Hematopoietic multipotent progenitor cell treated with erythropoietin and hydrocortisone succinate and interleukin-3 and kit ligand, for 8 days (in vitro differentiated cells): Measurements from ENCODE around the gene HSD17B10.
"Not testable (repeated sequence)": the region's sequence is repeated elsewhere in the genome, so short reads cannot be mapped to it uniquely, and the experiment has no call there.

ENCODE experiments used
- DNase-seq: peaks from one replicate; pipeline ENCODE4 v3.0.0-alpha.2; 2015

The HSD17B10 gene

DNA sequence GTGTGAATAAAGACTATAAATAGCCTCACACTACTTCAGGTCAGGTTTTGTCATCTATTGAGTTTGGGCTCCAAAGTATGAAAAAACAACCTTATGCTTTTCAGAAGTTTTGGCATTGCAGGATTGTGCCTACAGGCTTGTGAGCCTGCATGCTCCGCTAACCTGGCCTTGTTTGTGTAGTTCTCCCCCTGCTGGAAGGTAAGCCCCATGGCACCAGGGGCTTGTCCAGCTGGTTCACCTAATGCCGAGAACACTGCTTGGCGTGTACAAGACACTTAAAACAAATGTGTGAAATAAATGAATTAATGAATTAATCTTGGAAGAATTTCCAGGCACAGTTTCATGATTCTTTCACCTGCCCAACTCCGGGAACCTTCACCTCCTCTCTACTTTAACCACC, 1.8 kb upstream of the HSD17B10 start:
- DNase-seq = peak; percentile 78

DNA sequence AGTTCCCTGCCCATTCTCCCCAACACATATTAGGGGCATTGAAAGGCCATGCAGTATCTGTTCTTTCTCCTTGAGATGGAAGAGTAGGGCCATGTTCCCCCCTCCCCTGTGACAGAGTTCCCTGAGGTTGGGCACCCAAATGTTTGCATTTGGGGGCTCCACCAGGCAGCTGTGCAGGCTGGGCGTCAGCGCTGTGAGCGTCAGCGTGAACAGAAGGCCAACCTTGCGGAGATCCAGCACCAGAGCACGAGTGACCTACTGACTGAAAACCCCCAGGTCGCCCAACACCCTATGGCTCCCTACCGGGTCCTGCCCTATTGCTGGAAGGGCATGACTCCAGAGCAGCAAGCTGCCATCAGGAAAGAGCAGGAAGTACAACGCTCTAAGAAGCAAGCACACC, 3.9 kb downstream of the HSD17B10 start:
- no peak for DNase-seq

DNA sequence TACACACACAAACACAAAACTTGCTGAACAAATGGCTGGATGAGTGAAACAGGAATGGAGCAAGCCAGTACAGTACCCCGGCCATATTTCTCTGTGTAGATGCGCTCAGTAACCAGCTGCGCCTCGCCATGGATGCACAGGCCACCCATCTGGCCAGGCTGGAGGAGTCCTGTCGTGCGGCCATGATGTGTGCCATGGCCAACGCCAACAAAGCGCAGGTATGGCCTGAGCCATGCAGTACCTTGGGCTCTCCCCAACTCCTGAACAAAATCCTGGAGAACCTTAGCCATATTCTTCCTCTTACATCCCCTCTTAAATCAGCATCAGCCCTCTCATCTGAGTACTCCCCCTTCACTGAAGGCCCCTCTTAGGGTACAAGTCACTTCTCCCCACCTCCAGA, 4.4 kb downstream of the HSD17B10 start:
- no peak for DNase-seq

DNA sequence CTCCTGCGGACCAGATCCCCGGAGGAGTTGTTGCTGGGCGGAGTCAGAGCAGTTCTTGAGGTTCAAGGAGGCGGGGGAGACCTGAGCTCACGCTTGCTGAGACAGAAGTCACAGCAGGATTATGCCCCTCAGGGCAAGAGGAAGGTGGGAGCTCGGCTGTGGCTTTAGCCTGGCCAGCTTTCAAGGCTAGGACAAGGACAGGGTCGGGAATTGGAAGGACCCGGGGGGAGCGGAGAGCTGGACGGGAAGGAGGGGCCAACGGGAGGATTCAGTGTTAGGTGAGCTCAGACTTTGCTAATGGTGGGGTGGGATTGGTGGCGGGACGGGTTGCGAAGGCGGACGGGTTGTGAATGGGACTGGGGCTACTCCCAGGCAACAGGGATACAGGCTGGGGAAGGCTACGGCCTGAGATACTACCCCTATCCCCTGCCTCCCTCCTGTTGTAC, 11.3 kb downstream of the HSD17B10 start, which contains the start of gene RIBC1:
Gene RIBC1 (plus strand): TSS at position 13 of the 446 bp plus-strand sequence. CDS start 3,404 bp downstream, outside the sequence.
- no peak for DNase-seq

DNA sequence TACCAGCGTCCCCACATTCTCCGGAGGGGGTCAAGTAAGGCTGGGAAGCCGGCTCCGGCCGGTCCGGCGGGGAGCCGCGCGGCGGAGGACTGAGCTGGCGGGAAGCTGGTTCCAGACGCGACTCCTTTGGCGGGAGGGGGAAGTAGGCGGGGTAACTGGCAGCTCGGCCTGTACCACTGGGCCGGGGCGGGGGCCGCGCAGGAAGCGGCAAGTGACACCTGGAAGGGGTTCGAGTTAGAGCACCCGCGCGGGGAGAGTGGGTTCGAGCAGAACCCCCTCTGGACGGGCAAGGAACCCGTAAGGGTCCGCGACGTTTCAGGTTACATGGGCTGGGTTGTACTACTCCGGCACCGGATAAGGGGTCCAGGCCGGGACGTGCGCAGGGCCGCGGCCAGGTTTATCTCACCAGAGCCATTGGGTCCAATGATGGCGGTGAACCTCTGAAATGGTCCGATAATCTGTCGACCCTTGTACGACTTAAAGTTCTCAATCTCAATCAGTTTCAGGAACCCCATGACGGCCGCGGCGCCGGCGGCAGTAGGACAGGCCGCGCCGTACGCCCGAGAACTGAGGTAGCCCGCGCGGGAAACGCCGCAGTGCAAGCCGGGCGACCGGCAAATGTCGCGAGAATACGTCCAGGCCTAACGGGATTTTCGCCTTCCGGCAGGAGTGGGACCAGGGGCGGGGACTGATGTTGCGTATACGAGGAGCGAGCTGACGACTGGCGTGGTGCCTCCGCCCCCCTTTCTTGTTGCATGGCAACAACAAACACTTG, 11.9 kb downstream of the HSD17B10 start, which contains the start of gene SMC1A:
Gene SMC1A (minus strand): TSS at position 569 of the 775 bp plus-strand sequence. CDS start 54 bp downstream, at position 515.
- DNase-seq = peak; percentile 96

DNA sequence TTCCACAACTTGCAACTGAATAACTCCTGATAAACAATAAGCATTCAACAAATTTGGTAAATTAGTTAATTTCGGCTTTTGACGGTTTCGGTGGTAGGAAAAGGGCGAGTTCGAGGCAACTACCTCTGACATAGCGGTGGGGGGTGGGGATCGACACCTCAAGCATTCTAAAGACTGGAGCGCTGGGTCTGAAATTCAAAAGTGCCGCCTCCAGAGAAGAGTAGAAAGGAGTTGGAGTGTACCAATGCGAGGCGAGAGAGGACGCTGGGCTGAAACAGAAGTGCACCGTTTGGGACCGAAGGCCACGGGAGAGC, 12.4 kb downstream of the HSD17B10 start:
- DNase-seq = no peak

DNA sequence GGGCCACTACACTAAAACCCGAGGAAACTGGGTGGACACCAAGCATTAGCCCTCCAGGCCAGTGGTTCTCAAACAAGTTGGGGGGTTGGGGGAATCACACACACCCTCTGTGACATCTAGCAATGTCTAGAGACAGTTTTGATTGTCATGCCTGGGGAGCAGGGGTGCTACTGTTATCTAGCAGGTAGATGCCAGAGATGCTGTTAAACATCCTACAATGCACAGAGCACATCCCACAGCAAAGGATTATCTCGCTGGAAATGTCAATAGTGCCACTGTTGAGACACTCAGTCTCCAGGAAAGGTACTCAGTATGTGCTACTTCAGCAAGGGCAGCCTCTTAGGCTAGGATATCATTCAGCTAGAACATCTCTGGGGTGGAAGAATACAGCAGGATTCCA, 13.0 kb downstream of the HSD17B10 start:
- DNase-seq = peak; percentile 8

DNA sequence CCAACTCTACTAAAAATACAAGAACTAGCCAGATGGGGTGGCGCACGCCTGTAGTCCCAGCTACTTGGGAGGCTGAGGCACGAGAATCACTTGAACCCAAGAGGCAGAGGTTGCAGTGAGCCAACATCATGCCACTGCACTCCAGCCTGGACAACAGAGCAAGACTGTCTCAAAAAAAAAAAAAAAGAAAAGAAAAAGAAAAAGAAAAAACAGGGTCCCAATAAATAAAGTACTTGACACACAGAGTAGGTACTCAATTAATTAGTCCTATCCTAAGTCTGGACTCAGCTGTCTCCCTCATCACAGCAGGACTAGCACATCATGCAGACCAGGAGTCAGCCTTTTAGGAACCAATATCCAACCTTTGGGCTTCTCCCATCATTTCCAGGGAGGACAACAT, 13.8 kb downstream of the HSD17B10 start:
- DNase-seq = not testable (repeated sequence)

DNA sequence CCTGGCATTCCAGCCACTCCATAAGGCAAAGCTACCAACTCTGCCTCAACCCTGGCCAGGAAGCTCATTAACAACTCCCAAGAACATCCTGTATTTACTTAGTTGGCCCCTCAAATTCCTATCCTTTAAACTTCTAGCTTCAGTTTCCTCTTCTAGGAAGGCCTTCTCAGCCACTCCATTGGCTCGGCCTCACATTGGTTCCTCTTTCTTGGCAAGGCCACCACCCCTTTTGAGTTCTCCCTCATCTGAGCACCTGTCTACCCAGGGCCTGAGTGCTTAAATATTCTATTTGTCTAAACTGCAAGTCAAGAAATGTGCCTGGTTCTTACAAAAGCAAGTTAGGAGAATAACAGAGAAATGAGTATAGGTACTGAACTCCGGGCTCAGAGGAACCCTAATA, 21.7 kb downstream of the HSD17B10 start:
- no peak for DNase-seq

DNA sequence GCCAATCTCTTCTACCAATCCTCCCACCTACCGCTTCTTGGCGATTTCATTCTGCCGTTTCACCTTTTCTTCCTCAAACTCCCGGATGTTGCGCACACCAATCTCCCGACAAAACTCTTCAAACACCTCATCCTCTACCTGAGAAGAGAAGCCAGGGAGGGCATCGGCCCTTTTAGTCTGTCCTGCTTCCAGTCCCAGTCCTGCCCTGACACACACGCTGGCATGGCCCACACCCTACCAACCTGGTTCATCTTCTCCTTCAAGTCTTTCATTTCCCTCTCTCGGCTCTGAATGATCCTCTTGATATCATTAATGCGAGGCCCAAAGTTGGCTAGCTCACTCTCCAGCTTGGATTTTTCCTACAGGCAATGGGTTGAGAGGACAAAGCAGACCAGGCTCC, 30.6 kb downstream of the HSD17B10 start:
- DNase-seq = no peak

DNA sequence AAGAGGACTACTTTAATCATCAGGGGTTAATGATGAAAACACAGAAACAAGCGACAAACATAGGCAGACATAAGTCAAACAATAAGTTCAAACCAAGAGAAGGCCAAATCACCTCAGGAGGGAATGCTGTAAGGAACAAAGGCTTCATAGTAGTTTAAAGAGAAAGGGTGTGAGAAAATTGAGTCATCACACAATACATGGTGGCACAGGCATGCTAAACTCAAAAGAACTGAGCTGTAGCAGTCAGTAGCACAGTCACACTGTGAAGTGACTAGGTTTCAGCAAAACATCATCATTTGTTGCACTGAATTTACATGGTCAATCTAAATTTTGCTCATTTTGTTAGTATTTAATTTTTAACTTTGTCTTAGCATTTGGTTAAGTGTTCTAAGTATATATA, 36.0 kb downstream of the HSD17B10 start:
- DNase-seq = no peak

DNA sequence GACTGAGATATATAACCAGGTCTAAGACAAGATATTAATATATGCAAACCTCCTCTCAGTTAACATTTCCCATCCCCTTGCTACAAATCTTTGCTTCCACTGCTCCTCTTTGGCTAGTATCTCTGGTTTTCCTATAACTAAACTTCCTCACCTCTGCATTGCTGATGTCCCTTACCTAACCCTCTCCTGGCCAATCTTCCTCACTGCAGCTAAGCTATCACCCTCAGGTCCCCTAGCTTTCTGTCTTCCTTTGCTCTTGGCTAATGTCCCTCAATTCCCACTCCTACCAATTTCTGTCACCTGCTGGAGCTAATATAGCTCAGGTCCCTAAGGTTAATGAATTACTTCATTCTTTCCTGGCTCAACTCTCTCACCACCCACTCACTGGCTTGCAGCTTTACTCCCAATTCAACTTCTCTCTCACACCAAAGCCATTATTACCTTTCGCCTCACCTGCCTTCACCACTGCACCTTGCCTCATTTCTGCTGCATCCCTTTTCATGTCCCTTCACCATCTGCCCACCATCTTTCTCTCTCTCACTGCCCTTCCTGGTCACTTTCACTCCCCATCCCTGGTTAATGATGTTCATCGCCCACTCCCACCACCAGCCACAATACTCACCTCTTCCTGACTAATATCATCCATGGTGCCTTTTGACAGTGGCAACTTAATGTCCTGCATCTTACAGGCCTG, 38.4 kb downstream of the HSD17B10 start:
- DNase-seq = no peak

DNA sequence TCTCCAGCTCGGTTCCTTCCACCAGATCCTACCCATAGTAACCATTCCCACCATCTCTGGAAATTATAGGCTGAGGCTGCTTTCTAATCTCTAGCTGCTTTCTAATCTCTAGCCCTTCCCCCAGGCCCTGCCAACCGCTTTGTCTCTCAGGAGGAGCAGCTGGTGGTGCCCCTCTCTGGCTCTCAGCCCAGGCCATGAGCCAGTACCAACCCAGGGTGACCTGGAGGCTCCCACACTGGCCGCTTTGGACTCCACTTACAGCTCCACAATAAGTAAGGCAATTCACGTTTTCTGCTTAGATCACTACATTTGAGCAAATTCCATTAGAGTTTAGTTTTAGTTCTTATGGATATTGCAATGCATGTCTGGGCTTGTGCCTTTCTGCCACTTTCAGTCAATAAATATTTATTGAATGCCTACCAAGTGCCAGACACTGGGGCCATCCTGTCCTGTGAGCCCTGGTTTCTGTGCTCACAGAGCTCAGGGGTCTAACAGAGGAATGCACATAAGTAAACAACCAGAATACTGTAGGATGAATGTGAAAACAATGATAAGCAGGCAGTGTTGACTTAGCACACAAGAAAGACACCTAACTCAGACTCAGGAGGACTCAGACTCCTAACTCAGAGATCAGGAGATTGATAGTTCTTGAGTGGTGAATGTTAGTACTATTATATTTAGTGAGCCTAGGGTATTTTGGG, 50.6 kb downstream of the HSD17B10 start:
- peak; percentile 35 for DNase-seq
